NCI-H128 (cell line): ENCODE data around the gene TPM3.
"Not testable (repeated sequence)": the region's sequence is repeated elsewhere in the genome, so short reads cannot be mapped to it uniquely, and the experiment has no call there.

ENCODE experiments used
- DNase-seq: peaks from one replicate; lab custom pipeline; 2025; ENCODE audit not compliant: unreplicated experiment; lab: John Stamatoyannopoulos, UW

TPM3 gene

GRCh38 chr1:154170547-154171222, 21.2 kb downstream of the TPM3 start:
- DNase-seq: no peak

GRCh38 chr1:154167461-154167860, 24.4 kb downstream of the TPM3 start:
- no peak for DNase-seq

- no peak for DNase-seq
These were observed 25.7 kb downstream of the TPM3 start for GRCh38 chr1:154166207-154166606.

GRCh38 chr1:154159554-154159953, 32.3 kb downstream of the TPM3 start:
- no peak for DNase-seq

GRCh38 chr1:154158307-154159125, 33.4 kb downstream of the TPM3 start:
- no peak for DNase-seq

- DNase-seq: no peak
These were observed 34.2 kb downstream of the TPM3 start for GRCh38 chr1:154157520-154158306.

GRCh38 chr1:154155251-154155650, 36.6 kb downstream of the TPM3 start:
- no peak for DNase-seq

GRCh38 chr1:154154534-154155191, 37.2 kb downstream of the TPM3 start, which contains the start of gene NUP210L:
Gene NUP210L (minus strand): TSS chr1:154155073.
- no peak for DNase-seq

- DNase-seq: no peak
These were observed 37.8 kb downstream of the TPM3 start for GRCh38 chr1:154154053-154154452.

GRCh38 chr1:154151311-154151710, 40.6 kb downstream of the TPM3 start:
- no peak for DNase-seq

GRCh38 chr1:154148807-154149206, 43.1 kb downstream of the TPM3 start:
- no peak for DNase-seq

GRCh38 chr1:154147505-154147904, 44.4 kb downstream of the TPM3 start:
- not testable (repeated sequence) for DNase-seq

- DNase-seq: no peak
These were observed 45.9 kb downstream of the TPM3 start for GRCh38 chr1:154145986-154146385.

GRCh38 chr1:154142358-154142757, 49.5 kb downstream of the TPM3 start:
- DNase-seq: no peak

GRCh38 chr1:154141240-154141639, 50.7 kb downstream of the TPM3 start:
- DNase-seq: no peak

GRCh38 chr1:154137888-154138287, 54.0 kb downstream of the TPM3 start:
- no peak for DNase-seq

- DNase-seq: no peak
These were observed 58.6 kb downstream of the TPM3 start for GRCh38 chr1:154133256-154133655.

GRCh38 chr1:154129391-154129970, 62.4 kb downstream of the TPM3 start:
- DNase-seq: no peak

- not testable (repeated sequence) for DNase-seq
These were observed 68.7 kb downstream of the TPM3 start for GRCh38 chr1:154123205-154123604.

GRCh38 chr1:154117642-154118041, 74.3 kb downstream of the TPM3 start:
- no peak for DNase-seq

- no peak for DNase-seq
These were observed 76.7 kb downstream of the TPM3 start for GRCh38 chr1:154115180-154115579.
